SK-N-SH treated with all-trans-retinoic acid at 6 μM for 48 hours (cell line): Measurements from ENCODE around the gene ZNF232.

Experiments
- BACH2 ChIP-seq: fragments of 250-450 bp; sonication (Bioruptor Pico); IDR thresholded peaks from 2 replicates; pipeline ENCODE4 v1.9.0; 2021; ENCODE audit warnings: mild to moderate bottlenecking, borderline replicate concordance
- CSDC2 ChIP-seq: fragments of 250-450 bp; sonication (Bioruptor Pico); IDR thresholded peaks from 2 replicates; pipeline ENCODE4 v1.5.0; 2020; ENCODE audit warnings: mild to moderate bottlenecking, moderate library complexity
- ESRRG ChIP-seq: fragments of 250-450 bp; sonication (Bioruptor Pico); IDR thresholded peaks from 2 replicates; pipeline ENCODE4 v1.6.1; 2021; ENCODE audit warnings: mild to moderate bottlenecking
- PATZ1 ChIP-seq: fragments of 250-450 bp; sonication (Bioruptor Pico); IDR thresholded peaks from 2 replicates; pipeline ENCODE4 v1.8.0; 2020; ENCODE audit warnings: mild to moderate bottlenecking, moderate library complexity, borderline replicate concordance
- ZC3H10 ChIP-seq: fragments of 250-450 bp; sonication (Bioruptor Pico); IDR thresholded peaks from 2 replicates; pipeline ENCODE4 v1.5.1; 2021; ENCODE audit warnings: mild to moderate bottlenecking, moderate library complexity
- ZNF8 ChIP-seq: fragments of 450-650 bp; formaldehyde crosslinking; IDR thresholded peaks from 2 replicates; pipeline ENCODE4 v1.5.0; 2020; ENCODE audit warnings: mild to moderate bottlenecking, moderate library complexity

- TF ChIP-seq CSDC2 (CRISPR knock-in tag) (peak; percentile 56; the same call in 1 of the 2 replicates), ZC3H10 (CRISPR knock-in tag) (no peak), ZNF8 (no peak), ESRRG (no peak), PATZ1 (CRISPR knock-in tag) (no peak), BACH2 (no peak)
Measured at GRCh38 chr17:5078106-5079028, 33.3 kb downstream of the ZNF232 start, which contains the start of gene ZFP3.
